Activated naive CD4-positive, alpha-beta T cell treated with anti-CD3 and anti-CD28 coated beads for 36 hours (primary cell): ENCODE results near the gene ZNF821. TPM values are rescaled to one million over a fixed set of nuclear protein-coding genes. Genes with fewer than 3 reads are reported as not detected.
"Not testable (repeated sequence)": the region's sequence is repeated elsewhere in the genome, so short reads cannot be mapped to it uniquely, and the experiment has no call there.

Experiments
- CTCF ChIA-PET: fragments of 350-600 bp; sonication (Branson Sonifier 250); formaldehyde crosslinking; loops from one replicate; lab custom pipeline; 2021; ENCODE audit warnings: antibody characterized with exemption; lab: Charles Lee
- DNase-seq: peaks from one replicate; pipeline ENCODE4 v3.0.0-alpha.2; 2020
- H3K27ac Mint-ChIP-seq: one replicate; pipeline ENCODE4 v1.8.0; 2021; ENCODE audit warnings: mild to moderate bottlenecking, mixed read lengths
- H3K27me3 Mint-ChIP-seq: one replicate; pipeline ENCODE4 v1.8.0; 2021; ENCODE audit warnings: low read depth, mixed read lengths
- H3K36me3 Mint-ChIP-seq: one replicate; pipeline ENCODE4 v1.8.0; 2021; ENCODE audit warnings: low read depth, mixed read lengths
- H3K4me1 Mint-ChIP-seq: one replicate; pipeline ENCODE4 v1.8.0; 2021; ENCODE audit warnings: low read depth, mixed read lengths
- H3K4me3 Mint-ChIP-seq: one replicate; pipeline ENCODE4 v1.8.0; 2021; ENCODE audit warnings: mild to moderate bottlenecking, moderate library complexity, mixed read lengths
- H3K9me3 Mint-ChIP-seq: one replicate; pipeline ENCODE4 v1.8.0; 2021; ENCODE audit warnings: mixed read lengths
- intact Hi-C: fragments of 100-400 bp; cut with micrococcal nuclease; formaldehyde crosslinking; loops from one replicate; pipeline ENCODE4 v1.15.1; 2023
- total RNA-seq, 2 experiments: library from RNA; stranded (reverse); gene quantifications; one replicate each; pipeline ENCODE4 v1.2.3, GENCODE V29; 2021

ZNF821 gene
- total RNA-seq, 2 experiments from 2014 or later = 5.9 TPM

DNA sequence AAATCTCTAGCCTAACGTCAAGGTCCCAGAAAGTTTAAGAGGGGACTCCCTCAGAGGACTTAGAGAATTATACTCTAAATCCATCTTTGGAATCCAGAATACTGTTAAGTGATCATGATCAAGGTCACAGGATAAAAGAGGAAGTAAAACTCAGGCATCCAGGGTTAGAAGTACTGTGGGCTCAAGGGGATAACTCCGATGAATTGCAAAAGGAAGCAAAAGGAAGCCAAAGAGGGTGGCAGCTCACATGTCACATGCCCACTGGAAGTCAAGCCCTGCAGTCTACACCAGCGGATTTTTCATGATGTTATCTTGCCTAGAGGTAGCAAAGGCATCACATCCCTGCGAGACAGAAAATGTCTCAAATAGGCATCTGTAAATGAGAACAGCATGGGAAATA lies 3.8 kb downstream of the ZNF821 start:
- Mint-ChIP-seq H3K4me3 (no peak overlapping the region), H3K27me3 (no peaks in the 10 kb centered on the region), H3K36me3 (peaks cover 3% of the 10 kb centered on the region), H3K4me1 (peaks cover 45% of the 10 kb centered on the region), H3K27ac (no peak overlapping the region), H3K9me3 (no peaks in the 10 kb centered on the region)
- intact Hi-C loops = loop anchor here (2.0 to 5.0 kb wide), 4 partner anchors 15 to 313 kb away; partner anchors contain the start of genes DHX38, IST1 and TXNL4B
- CTCF ChIA-PET = interaction anchor here (0.6 to 3.4 kb wide), 4 partner anchors 25 to 93 kb away, joined by 3 to 11 read pairs (median 4); no protein-coding TSS in a partner anchor
- no peak for DNase-seq

DNA sequence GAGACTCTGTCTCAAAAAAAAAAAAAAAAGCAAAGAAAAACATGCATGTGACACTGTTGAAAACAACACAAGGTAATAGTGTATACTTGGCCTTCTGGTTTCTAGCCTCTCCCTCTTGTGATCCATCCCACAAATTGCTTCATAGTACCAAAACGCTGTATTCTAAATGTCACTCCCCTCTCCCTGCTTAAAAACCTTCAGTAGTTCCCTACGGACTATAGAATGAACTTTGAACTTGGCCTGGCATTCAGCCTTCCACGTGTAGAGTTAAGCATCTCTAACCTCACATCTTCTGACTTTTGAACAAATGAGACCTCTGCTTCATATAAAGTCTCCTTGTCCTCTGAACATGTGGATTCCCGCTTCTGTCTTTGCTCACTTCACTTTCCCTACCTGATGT lies 5.1 kb downstream of the ZNF821 start:
- Mint-ChIP-seq H3K27me3 (no peaks in the 10 kb centered on the region), H3K4me1 (peaks cover 38% of the 10 kb centered on the region), H3K9me3 (no peaks in the 10 kb centered on the region), H3K4me3 (no peak overlapping the region), H3K27ac (no peak overlapping the region), H3K36me3 (peaks cover 2% of the 10 kb centered on the region)
- intact Hi-C loops = no loop called here
- DNase-seq = no peak
- CTCF ChIA-PET = no interaction called here

DNA sequence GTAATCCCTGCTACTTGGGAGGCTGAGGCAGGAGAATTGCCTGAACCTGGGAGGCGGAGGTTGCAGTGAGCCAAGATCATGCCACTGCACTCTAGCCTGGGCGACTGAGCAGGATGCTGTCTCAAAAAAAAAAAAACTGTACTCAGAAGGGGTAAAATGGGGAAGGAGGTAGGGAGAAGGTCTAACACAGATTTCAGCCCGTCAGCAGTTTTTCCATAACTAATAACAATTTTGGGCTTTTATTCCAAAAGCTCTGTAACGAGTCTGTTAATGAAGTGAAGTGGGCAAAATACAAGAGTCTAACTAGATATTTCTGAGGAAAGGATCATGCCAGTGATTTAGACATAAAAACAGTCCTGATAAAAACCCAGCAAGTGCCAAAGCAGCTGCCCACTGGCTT lies 10.8 kb downstream of the ZNF821 start:
- CTCF ChIA-PET = interaction anchor here (0.5 to 6.6 kb wide), 4 partner anchors 10 to 124 kb away, joined by 3 to 52 read pairs (median 4); partner anchors contain the start of gene ZNF821
- H3K4me3 Mint-ChIP-seq = peak overlapping the region; percentile 22
- intact Hi-C loops = loop anchor here (2.0 kb wide), 1 partner anchor 16 kb away; no protein-coding TSS in a partner anchor
- H3K9me3 Mint-ChIP-seq = no peaks in the 10 kb centered on the region
- H3K27ac Mint-ChIP-seq = peak overlapping the region; percentile 46
- peaks cover 32% of the 10 kb centered on the region for H3K4me1 Mint-ChIP-seq
- H3K27me3 Mint-ChIP-seq = no peaks in the 10 kb centered on the region
- peaks cover 5% of the 10 kb centered on the region for H3K36me3 Mint-ChIP-seq
- DNase-seq = no peak

DNA sequence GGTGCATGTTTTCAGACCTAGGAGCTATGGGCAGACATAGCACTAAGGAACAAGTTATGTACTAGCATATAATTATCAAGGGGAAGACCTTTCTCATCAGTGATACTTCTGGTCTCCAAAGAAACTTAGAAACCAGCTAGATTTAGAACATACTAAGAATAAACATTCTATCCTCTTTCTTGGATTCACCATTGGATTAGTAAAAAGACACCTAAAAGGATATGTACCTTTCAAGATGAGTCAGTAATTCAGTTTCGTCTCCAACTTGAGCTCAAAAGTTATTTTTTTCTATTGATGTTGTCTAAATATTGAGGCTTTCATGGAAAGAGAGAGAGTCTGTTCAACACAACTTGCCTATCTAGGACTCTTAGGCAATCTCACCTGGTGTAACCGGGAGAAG lies 13.2 kb downstream of the ZNF821 start:
- peaks cover 32% of the 10 kb centered on the region for H3K4me1 Mint-ChIP-seq
- H3K36me3 Mint-ChIP-seq = peaks cover 3% of the 10 kb centered on the region
- no peak overlapping the region for H3K27ac Mint-ChIP-seq
- no peaks in the 10 kb centered on the region for H3K9me3 Mint-ChIP-seq
- intact Hi-C loops = no loop called here
- DNase-seq = no peak
- no peak overlapping the region for H3K4me3 Mint-ChIP-seq
- no peaks in the 10 kb centered on the region for H3K27me3 Mint-ChIP-seq
- CTCF ChIA-PET = interaction anchor here (1.3 to 6.6 kb wide), 2 partner anchors 12 to 63 kb away, joined by 5 to 52 read pairs; partner anchors contain the start of gene ZNF821

DNA sequence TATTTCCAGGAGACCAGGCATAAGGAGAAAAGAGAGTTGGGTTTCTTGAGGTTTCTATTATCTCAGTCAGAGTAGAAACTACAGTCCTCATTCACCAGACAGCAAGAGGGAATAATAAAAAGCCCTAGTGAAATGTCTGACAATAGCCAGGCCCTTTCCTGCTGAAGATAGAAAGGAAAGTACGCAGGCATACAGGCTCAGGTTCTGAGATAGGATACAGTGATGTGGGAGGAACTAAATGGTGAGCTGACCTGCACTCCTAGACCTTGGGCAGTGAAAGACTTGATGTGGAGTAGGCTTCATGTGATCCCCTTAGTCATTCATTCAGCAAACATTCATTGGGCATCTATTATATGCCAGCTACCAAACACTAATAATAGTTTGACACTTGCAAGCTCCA lies 14.9 kb downstream of the ZNF821 start:
- Mint-ChIP-seq H3K4me1 (peaks cover 36% of the 10 kb centered on the region), H3K27ac (no peak overlapping the region), H3K36me3 (peaks cover 3% of the 10 kb centered on the region), H3K4me3 (no peak overlapping the region), H3K9me3 (no peaks in the 10 kb centered on the region), H3K27me3 (no peaks in the 10 kb centered on the region)
- DNase-seq = no peak
- intact Hi-C loops = no loop called here
- CTCF ChIA-PET = interaction anchor here (6.6 kb wide), 1 partner anchor 14 kb away, joined by 52 read pairs; the partner anchor contains the start of gene ZNF821

GRCh38 chr16:71867939-71868338 lies 16.0 kb downstream of the ZNF821 start:
- Mint-ChIP-seq H3K27ac (no peak overlapping the region), H3K4me3 (no peak overlapping the region), H3K9me3 (no peaks in the 10 kb centered on the region), H3K4me1 (peaks cover 32% of the 10 kb centered on the region), H3K27me3 (no peaks in the 10 kb centered on the region), H3K36me3 (peaks cover 3% of the 10 kb centered on the region)
- intact Hi-C loops = no loop called here
- CTCF ChIA-PET = interaction anchor here (1.2 kb wide), 1 partner anchor 11 kb away, joined by 3 read pairs; no protein-coding TSS in a partner anchor
- DNase-seq = no peak

- H3K9me3 Mint-ChIP-seq, H3K4me3 Mint-ChIP-seq, DNase-seq, intact Hi-C loops, H3K27me3 Mint-ChIP-seq, H3K36me3 Mint-ChIP-seq, H3K27ac Mint-ChIP-seq: not testable (repeated sequence)
- CTCF ChIA-PET = interaction anchor here (1.2 to 2.0 kb wide), 2 partner anchors 10 to 15 kb away, joined by 3 to 11 read pairs; no protein-coding TSS in a partner anchor
- peaks cover 24% of the 10 kb centered on the region for H3K4me1 Mint-ChIP-seq
These were observed 16.8 kb downstream of the ZNF821 start for GRCh38 chr16:71867175-71867574.

GRCh38 chr16:71865173-71865863 lies 18.7 kb downstream of the ZNF821 start:
- Mint-ChIP-seq H3K4me3 (no peak overlapping the region), H3K27me3 (no peaks in the 10 kb centered on the region), H3K36me3 (peaks cover 3% of the 10 kb centered on the region), H3K27ac (no peak overlapping the region), H3K4me1 (peaks cover 12% of the 10 kb centered on the region), H3K9me3 (no peaks in the 10 kb centered on the region)
- intact Hi-C loops = loop anchor here (2.0 kb wide), 1 partner anchor 15 kb away; no protein-coding TSS in a partner anchor
- DNase-seq = no peak
- CTCF ChIA-PET = interaction anchor here (2.0 kb wide), 2 partner anchors 17 to 19 kb away, joined by 5 to 11 read pairs; partner anchors contain the start of gene ZNF821

DNA sequence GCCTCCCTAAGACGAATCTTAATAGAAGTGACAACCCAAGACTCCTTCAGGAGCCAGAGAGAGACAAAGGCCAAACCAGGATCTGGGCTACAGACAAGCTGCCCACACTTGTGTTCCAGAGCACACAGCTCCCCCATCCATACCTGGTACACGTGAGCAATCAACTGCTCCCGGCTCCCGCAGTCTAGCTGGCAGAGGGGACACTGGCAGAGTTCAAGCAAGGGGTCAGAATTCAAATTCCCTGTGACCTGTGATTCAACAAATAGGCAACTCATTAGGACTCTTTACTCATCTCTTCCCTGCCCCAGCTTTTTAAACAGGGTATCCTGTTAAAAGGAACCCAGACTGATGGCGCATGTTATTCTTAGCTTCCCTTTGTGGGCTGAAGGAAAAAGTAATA lies 20.0 kb downstream of the ZNF821 start:
- H3K4me3 Mint-ChIP-seq = no peak overlapping the region
- H3K36me3 Mint-ChIP-seq = peaks cover 2% of the 10 kb centered on the region
- H3K9me3 Mint-ChIP-seq = no peaks in the 10 kb centered on the region
- H3K27ac Mint-ChIP-seq = no peak overlapping the region
- CTCF ChIA-PET = interaction anchor here (0.8 to 2.0 kb wide), 2 partner anchors 18 to 20 kb away, joined by 4 to 5 read pairs; partner anchors contain the start of gene ZNF821
- intact Hi-C loops = loop anchor here (2.0 kb wide), 1 partner anchor 17 kb away; no protein-coding TSS in a partner anchor
- no peaks in the 10 kb centered on the region for H3K27me3 Mint-ChIP-seq
- H3K4me1 Mint-ChIP-seq = peaks cover 3% of the 10 kb centered on the region
- DNase-seq = no peak

DNA sequence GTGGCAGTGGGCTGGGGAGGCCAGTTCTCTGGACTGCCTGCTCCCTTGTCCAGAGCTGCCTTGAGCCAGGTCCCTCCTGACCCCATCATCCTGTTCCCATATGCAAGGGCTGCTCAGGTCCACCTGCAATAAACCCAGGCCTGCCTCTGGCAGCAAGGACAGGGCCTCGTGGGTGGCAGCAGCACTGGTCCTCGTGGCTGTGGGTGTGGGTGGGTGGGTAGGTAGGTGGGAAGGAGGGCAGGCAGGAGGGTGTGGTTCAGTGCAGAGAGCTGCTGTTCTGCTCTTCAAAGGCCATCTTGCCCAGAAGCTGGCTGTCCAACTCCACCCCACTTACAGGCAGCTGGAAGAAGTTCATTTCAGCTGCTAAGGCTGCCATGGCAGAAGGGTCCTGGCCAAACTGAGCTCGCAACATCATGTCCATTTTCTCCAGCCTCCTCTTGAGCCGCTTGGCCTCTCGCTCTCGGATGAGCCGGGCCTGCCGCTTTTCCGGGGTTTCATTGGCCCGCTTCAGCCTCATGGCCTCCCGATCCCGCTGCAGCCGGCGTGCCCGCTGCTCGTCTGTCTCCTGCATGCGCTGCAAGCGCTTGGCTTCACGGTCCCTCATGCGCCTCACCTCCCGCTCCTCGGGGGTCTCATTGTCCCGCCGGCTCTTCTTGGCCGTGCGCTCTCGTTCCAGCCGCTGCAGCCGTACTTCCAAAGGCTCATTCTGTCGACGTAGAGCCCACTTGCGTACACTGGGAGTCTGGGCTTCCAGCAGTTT lies 24.0 kb downstream of the ZNF821 start:
- Mint-ChIP-seq H3K27me3 (no peaks in the 10 kb centered on the region), H3K4me3 (no peak overlapping the region), H3K9me3 (no peaks in the 10 kb centered on the region), H3K36me3 (peaks cover 2% of the 10 kb centered on the region), H3K4me1 (peaks cover 16% of the 10 kb centered on the region), H3K27ac (no peak overlapping the region)
- intact Hi-C loops = no loop called here
- no peak for DNase-seq
- CTCF ChIA-PET = interaction anchor here (3.2 kb wide), 1 partner anchor 22 kb away, joined by 17 read pairs; no protein-coding TSS in a partner anchor

- CTCF ChIA-PET = interaction anchor here (3.1 kb wide), 1 partner anchor 26 kb away, joined by 11 read pairs; no protein-coding TSS in a partner anchor
- no peak overlapping the region for H3K4me3 Mint-ChIP-seq
These were observed 27.9 kb downstream of the ZNF821 start for GRCh38 chr16:71855937-71856662.

More at GRCh38 chr16:71855937-71856662, 27.9 kb downstream of the ZNF821 start:
- peaks cover 52% of the 10 kb centered on the region for H3K4me1 Mint-ChIP-seq
- intact Hi-C loops = loop anchor here (2.0 kb wide), 1 partner anchor 17 kb away; no protein-coding TSS in a partner anchor
- peaks cover 9% of the 10 kb centered on the region for H3K36me3 Mint-ChIP-seq
- H3K27me3 Mint-ChIP-seq = no peaks in the 10 kb centered on the region
- H3K27ac Mint-ChIP-seq = no peak overlapping the region
- DNase-seq = peak; percentile 20
- H3K9me3 Mint-ChIP-seq = no peaks in the 10 kb centered on the region
